HepG2 (cell line): Measurements from ENCODE around the gene NRG2. TPM values are rescaled to one million over a fixed set of nuclear protein-coding genes. Genes with fewer than 3 reads are reported as not detected.

Experiments
- CBX1 ChIP-seq: IDR thresholded peaks from one replicate; pipeline ENCODE4 v1.6.1; 2016; ENCODE audit warnings: antibody characterized with exemption, low read depth
- CHD2 ChIP-seq: IDR thresholded peaks from 2 replicates; pipeline ENCODE4 v1.6.1; 2011; ENCODE audit warnings: low read depth, low read length, improper control_type of control experiment
- MIER2 ChIP-seq: IDR thresholded peaks from 2 replicates; pipeline ENCODE4 v1.6.1; 2016; ENCODE audit warnings: missing biosample characterization, missing genetic modification reagents
- REXO4 ChIP-seq: sonication (generic); formaldehyde crosslinking; IDR thresholded peaks from 2 replicates; pipeline ENCODE4 v1.8.0; 2022; ENCODE audit warnings: missing genetic modification reagents, mild to moderate bottlenecking, borderline replicate concordance
- SALL2 ChIP-seq: sonication (generic); formaldehyde crosslinking; IDR thresholded peaks from 2 replicates; pipeline ENCODE4 v1.8.1; 2023; ENCODE audit warnings: mild to moderate bottlenecking, missing genetic modification reagents, inconsistent platforms
- SIN3B ChIP-seq: fragments of 150-350 bp; IDR thresholded peaks from 2 replicates; pipeline ENCODE4 v1.6.1; 2014; ENCODE audit warnings: low read length
- STAG1 ChIP-seq: sonication (generic); formaldehyde crosslinking; IDR thresholded peaks from 2 replicates; pipeline ENCODE4 v1.4.0; 2020; ENCODE audit warnings: missing genetic modification reagents
- TFE3 ChIP-seq: IDR thresholded peaks from 2 replicates; pipeline ENCODE4 v1.6.1; 2016
- ZFP36L1 ChIP-seq: sonication (generic); formaldehyde crosslinking; IDR thresholded peaks from 2 replicates; pipeline ENCODE4 v1.8.0; 2022; ENCODE audit warnings: mild to moderate bottlenecking, missing genetic modification reagents, moderate library complexity
- ZKSCAN1 ChIP-seq: fragments of 150-350 bp; IDR thresholded peaks from 2 replicates; pipeline ENCODE4 v1.6.1; 2014; ENCODE audit warnings: low read length
- ZNF276 ChIP-seq: sonication (generic); formaldehyde crosslinking; IDR thresholded peaks from 2 replicates; pipeline ENCODE4 v1.4.0; 2020; ENCODE audit warnings: mild to moderate bottlenecking, low read depth, missing genetic modification reagents
- ZNF660 ChIP-seq: sonication (generic); formaldehyde crosslinking; IDR thresholded peaks from 2 replicates; pipeline ENCODE4 v1.5.1; 2020; ENCODE audit warnings: mild to moderate bottlenecking, low read depth, missing genetic modification reagents, borderline replicate concordance
- ZNF766 ChIP-seq: sonication (generic); formaldehyde crosslinking; IDR thresholded peaks from 2 replicates; pipeline ENCODE4 v1.5.0; 2020; ENCODE audit warnings: missing genetic modification reagents, borderline replicate concordance
- ZNF841 ChIP-seq: sonication (generic); formaldehyde crosslinking; IDR thresholded peaks from 2 replicates; pipeline ENCODE4 v1.8.1; 2023; ENCODE audit warnings: missing genetic modification reagents, borderline replicate concordance
- polyA plus RNA-seq, 8 experiments: library from polyadenylated mRNA; depleted of rRNA in 3 of 8; stranded (reverse) in 7 of 8; unstranded in 1 of 8; fragments of >200 nt; fragmentation: Illumina TruSeq in 4 of 8; extraction: Trizol in 4 of 8; gene quantifications; 2 replicates each; pipeline versions ENCODE4 v1.2.1 to v1.2.3, GENCODE V29; 2011 to 2016; ENCODE audit warnings: low read depth in 4 of 8, missing spikeins in 1 of 8, mixed read lengths in 1 of 8; ENCODE audit not compliant: insufficient read depth in 1 of 8
- total RNA-seq, 5 experiments: library from RNA; depleted of rRNA; stranded (reverse); fragments of >200 nt; fragmentation: Illumina TruSeq; extraction: Trizol; gene quantifications; 2 replicates each; pipeline ENCODE4 v1.2.3, GENCODE V29; 2016; ENCODE audit warnings: low read depth in 1 of 5
- TF ChIP-seq, protein P1 (sequence below): sonication (generic); formaldehyde crosslinking; IDR thresholded peaks from 2 replicates; pipeline ENCODE4 v1.5.0; 2020; ENCODE audit warnings: mild to moderate bottlenecking, missing genetic modification reagents, borderline replicate concordance
- TF ChIP-seq, protein P2 (sequence below): sonication (generic); formaldehyde crosslinking; conservative IDR thresholded peaks from 2 replicates; pipeline ENCODE4 v1.4.0; 2020; ENCODE audit warnings: missing genetic modification reagents

Gene NRG2
- total and polyA plus RNA-seq, 2 of the 13 experiments (the other 11 are each of a cell fraction or from before 2014, with no cell fraction given): not detected

- TF ChIP-seq, protein P1, sequence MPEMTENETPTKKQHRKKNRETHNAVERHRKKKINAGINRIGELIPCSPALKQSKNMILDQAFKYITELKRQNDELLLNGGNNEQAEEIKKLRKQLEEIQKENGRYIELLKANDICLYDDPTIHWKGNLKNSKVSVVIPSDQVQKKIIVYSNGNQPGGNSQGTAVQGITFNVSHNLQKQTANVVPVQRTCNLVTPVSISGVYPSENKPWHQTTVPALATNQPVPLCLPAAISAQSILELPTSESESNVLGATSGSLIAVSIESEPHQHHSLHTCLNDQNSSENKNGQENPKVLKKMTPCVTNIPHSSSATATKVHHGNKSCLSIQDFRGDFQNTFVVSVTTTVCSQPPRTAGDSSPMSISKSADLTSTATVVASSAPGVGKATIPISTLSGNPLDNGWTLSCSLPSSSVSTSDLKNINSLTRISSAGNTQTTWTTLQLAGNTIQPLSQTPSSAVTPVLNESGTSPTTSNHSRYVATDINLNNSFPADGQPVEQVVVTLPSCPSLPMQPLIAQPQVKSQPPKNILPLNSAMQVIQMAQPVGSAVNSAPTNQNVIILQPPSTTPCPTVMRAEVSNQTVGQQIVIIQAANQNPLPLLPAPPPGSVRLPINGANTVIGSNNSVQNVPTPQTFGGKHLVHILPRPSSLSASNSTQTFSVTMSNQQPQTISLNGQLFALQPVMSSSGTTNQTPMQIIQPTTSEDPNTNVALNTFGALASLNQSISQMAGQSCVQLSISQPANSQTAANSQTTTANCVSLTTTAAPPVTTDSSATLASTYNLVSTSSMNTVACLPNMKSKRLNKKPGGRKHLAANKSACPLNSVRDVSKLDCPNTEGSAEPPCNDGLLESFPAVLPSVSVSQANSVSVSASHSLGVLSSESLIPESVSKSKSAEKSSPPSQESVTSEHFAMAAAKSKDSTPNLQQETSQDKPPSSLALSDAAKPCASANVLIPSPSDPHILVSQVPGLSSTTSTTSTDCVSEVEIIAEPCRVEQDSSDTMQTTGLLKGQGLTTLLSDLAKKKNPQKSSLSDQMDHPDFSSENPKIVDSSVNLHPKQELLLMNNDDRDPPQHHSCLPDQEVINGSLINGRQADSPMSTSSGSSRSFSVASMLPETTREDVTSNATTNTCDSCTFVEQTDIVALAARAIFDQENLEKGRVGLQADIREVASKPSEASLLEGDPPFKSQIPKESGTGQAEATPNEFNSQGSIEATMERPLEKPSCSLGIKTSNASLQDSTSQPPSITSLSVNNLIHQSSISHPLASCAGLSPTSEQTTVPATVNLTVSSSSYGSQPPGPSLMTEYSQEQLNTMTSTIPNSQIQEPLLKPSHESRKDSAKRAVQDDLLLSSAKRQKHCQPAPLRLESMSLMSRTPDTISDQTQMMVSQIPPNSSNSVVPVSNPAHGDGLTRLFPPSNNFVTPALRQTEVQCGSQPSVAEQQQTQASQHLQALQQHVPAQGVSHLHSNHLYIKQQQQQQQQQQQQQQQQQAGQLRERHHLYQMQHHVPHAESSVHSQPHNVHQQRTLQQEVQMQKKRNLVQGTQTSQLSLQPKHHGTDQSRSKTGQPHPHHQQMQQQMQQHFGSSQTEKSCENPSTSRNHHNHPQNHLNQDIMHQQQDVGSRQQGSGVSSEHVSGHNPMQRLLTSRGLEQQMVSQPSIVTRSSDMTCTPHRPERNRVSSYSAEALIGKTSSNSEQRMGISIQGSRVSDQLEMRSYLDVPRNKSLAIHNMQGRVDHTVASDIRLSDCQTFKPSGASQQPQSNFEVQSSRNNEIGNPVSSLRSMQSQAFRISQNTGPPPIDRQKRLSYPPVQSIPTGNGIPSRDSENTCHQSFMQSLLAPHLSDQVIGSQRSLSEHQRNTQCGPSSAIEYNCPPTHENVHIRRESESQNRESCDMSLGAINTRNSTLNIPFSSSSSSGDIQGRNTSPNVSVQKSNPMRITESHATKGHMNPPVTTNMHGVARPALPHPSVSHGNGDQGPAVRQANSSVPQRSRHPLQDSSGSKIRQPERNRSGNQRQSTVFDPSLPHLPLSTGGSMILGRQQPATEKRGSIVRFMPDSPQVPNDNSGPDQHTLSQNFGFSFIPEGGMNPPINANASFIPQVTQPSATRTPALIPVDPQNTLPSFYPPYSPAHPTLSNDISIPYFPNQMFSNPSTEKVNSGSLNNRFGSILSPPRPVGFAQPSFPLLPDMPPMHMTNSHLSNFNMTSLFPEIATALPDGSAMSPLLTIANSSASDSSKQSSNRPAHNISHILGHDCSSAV (CRISPR knock-in tag): no peak
- TF ChIP-seq, protein P2, sequence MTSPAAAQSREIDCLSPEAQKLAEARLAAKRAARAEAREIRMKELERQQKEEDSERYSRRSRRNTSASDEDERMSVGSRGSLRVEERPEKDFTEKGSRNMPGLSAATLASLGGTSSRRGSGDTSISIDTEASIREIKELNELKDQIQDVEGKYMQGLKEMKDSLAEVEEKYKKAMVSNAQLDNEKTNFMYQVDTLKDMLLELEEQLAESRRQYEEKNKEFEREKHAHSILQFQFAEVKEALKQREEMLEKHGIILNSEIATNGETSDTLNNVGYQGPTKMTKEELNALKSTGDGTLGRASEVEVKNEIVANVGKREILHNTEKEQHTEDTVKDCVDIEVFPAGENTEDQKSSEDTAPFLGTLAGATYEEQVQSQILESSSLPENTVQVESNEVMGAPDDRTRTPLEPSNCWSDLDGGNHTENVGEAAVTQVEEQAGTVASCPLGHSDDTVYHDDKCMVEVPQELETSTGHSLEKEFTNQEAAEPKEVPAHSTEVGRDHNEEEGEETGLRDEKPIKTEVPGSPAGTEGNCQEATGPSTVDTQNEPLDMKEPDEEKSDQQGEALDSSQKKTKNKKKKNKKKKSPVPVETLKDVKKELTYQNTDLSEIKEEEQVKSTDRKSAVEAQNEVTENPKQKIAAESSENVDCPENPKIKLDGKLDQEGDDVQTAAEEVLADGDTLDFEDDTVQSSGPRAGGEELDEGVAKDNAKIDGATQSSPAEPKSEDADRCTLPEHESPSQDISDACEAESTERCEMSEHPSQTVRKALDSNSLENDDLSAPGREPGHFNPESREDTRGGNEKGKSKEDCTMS (CRISPR knock-in tag): no peak
- TF ChIP-seq REXO4 (CRISPR knock-in tag) (no peak), ZKSCAN1 (peak; percentile 58; the same call in 1 of the 2 replicates), ZNF766 (CRISPR knock-in tag) (no peak), SALL2 (CRISPR knock-in tag) (peak; percentile 39; the same call in 1 of the 2 replicates), ZNF660 (CRISPR knock-in tag) (no peak), ZNF276 (no peak), ZFP36L1 (CRISPR knock-in tag) (no peak), CBX1 (peak; percentile 59), ZNF841 (CRISPR knock-in tag) (no peak), CHD2 (0 out of 2 replicates have a peak, but pooled peaks have one; percentile 41), TFE3 (CRISPR knock-in tag) (no peak), STAG1 (CRISPR knock-in tag) (peak; percentile 96), SIN3B (no peak), MIER2 (peak; percentile 66)
Observed at GRCh38 chr5:139968547-139969261, 74.4 kb downstream of the NRG2 start (continued).
